Measurements from ENCODE around the gene CCND2.

CCND2 gene

GRCh38 chr12:4274396-4275015 lies 944 bp downstream of the CCND2 start:
- CTCF ChIA-PET: interaction anchor here (1.4 to 5.8 kb wide), 5 partner anchors 167 to 387 kb away, joined by 3 to 196 read pairs (median 7); no protein-coding TSS in a partner anchor
- DNase-seq (ENCODE audit: extremely low spot score): no peak
- POLR2A ChIA-PET: interaction anchor here (0.6 kb wide), 2 partner anchors 90 to 225 kb away, joined by 3 to 4 read pairs; no protein-coding TSS in a partner anchor
- TF ChIP-seq CTCF (IDR thresholded peaks at IDR 0.05; ENCODE audit: control extremely low read depth, extremely low read depth, low read depth, missing control alignments): no peak

- DNase-seq (ENCODE audit: extremely low spot score): no peak
- ChIA-PET CTCF (interaction anchor here (0.9 to 6.5 kb wide), 25 partner anchors 13 to 975 kb away, joined by 3 to 196 read pairs (median 12); no protein-coding TSS in a partner anchor), POLR2A (interaction anchor here (0.6 to 0.8 kb wide), 3 partner anchors 59 to 226 kb away, joined by 3 to 4 read pairs (median 4); no protein-coding TSS in a partner anchor)
- TF ChIP-seq CTCF (IDR thresholded peaks at IDR 0.05; ENCODE audit: control extremely low read depth, extremely low read depth, low read depth, missing control alignments): no peak
These were observed 1.7 kb downstream of the CCND2 start for GRCh38 chr12:4275016-4275869.

GRCh38 chr12:4275870-4276301 lies 2.3 kb downstream of the CCND2 start:
- TF ChIP-seq CTCF (IDR thresholded peaks at IDR 0.05; ENCODE audit: control extremely low read depth, extremely low read depth, low read depth, missing control alignments): no peak
- ChIA-PET CTCF (interaction anchor here (0.9 to 6.5 kb wide), 43 partner anchors 7 to 976 kb away, joined by 3 to 196 read pairs (median 6); no protein-coding TSS in a partner anchor), POLR2A (interaction anchor here (0.8 to 1.3 kb wide), 2 partner anchors 13 to 60 kb away, joined by 4 to 5 read pairs; no protein-coding TSS in a partner anchor)
- no peak for DNase-seq (ENCODE audit: extremely low spot score)

GRCh38 chr12:4276524-4277204 lies 3.1 kb downstream of the CCND2 start:
- POLR2A ChIA-PET: interaction anchor here (0.6 to 1.4 kb wide), 4 partner anchors 10 to 66 kb away, joined by 3 to 5 read pairs (median 4); no protein-coding TSS in a partner anchor
- peak; percentile 78 for DNase-seq (ENCODE audit: extremely low spot score)
- CTCF ChIA-PET: interaction anchor here (0.6 to 6.5 kb wide), 94 partner anchors 8 to 977 kb away, joined by 3 to 196 read pairs (median 5); no protein-coding TSS in a partner anchor
- peak; percentile 85 for TF ChIP-seq CTCF (IDR thresholded peaks at IDR 0.05; ENCODE audit: control extremely low read depth, extremely low read depth, low read depth, missing control alignments)

GRCh38 chr12:4277205-4277543 lies 3.6 kb downstream of the CCND2 start:
- ChIA-PET POLR2A (interaction anchor here (0.6 to 1.4 kb wide), 4 partner anchors 9 to 67 kb away, joined by 3 to 5 read pairs (median 4); no protein-coding TSS in a partner anchor), CTCF (interaction anchor here (0.7 to 6.5 kb wide), 82 partner anchors 9 to 977 kb away, joined by 3 to 196 read pairs (median 6); no protein-coding TSS in a partner anchor)
- no peak for TF ChIP-seq CTCF (IDR thresholded peaks at IDR 0.05; ENCODE audit: control extremely low read depth, extremely low read depth, low read depth, missing control alignments)
- no peak for DNase-seq (ENCODE audit: extremely low spot score)

Measured in GM10248 (cell line).